Hepatocyte (in vitro differentiated cells): ENCODE data around the gene FAM131C.

Experiments used
- CTCF ChIP-seq: fragments of 200-600 bp; sonication (generic); IDR thresholded peaks from 2 replicates; pipeline ENCODE4 v1.5.1; 2016; ENCODE audit warnings: antibody characterized with exemption, mild to moderate bottlenecking; ENCODE audit not compliant: poor library complexity
- EZH2 ChIP-seq: fragments of 200-600 bp; sonication (generic); IDR thresholded peaks from 2 replicates; pipeline ENCODE4 v1.6.1; 2016; ENCODE audit warnings: antibody characterized with exemption, mild to moderate bottlenecking, borderline replicate concordance

GRCh38 chr1:16043950-16044349 is 29.5 kb downstream of the FAM131C start:
- TF ChIP-seq CTCF: no peak
- TF ChIP-seq EZH2: no peak
